Measurements from ENCODE around the gene PBX4. TPM values are rescaled to one million over a fixed set of nuclear protein-coding genes. Genes with fewer than 3 reads are reported as not detected.

The PBX4 gene
- total RNA-seq, 1 experiment from 2014 or later: 8.3 TPM

DNA sequence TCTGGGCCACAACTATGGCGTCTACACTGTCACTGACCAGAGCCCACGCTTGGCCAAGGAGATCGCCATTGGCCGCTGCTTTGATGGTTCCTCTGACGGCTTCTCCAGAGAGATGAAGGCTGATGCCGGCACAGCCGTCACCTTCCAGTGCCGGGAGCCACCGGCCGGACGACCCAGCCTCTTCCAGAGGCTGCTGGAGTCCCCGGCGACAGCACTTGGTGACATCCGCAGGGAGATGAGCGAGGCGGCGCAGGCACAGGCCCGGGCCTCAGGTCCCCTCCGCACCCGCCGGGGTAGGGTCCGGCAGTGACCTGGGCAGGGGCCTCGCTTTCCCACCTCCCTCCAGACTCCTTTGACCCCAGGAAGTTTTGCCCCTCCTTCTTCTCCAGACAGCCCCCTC, 72.8 kb downstream of the PBX4 start:
- BruUV-seq (replicated peaks): no TSS peak
- POLR2A ChIA-PET: no interaction called here
- no peak for ATAC-seq
- intact Hi-C loops (cut with micrococcal nuclease; ENCODE audit: unreplicated experiment) (no loop called here), in situ Hi-C loops (cut with HindIII; ENCODE audit: low pct_unique_long_range_greater_than_20kb, low sequenced_read_pairs) (no loop called here)
- Histone ChIP-seq H3K9me3 (ENCODE audit: control insufficient read depth, insufficient read depth, low read depth, low read length) (no peaks in the 10 kb centered on the region), H3K36me3 (ENCODE audit: control insufficient read depth, insufficient read depth, low read length) (no peaks in the 10 kb centered on the region), H3K4me3 (ENCODE audit: low read depth in 2 of 2, low read length in 2 of 2) (no peak overlapping the region), H3K27me3 (ENCODE audit: control insufficient read depth, insufficient read depth, low read length) (no peaks in the 10 kb centered on the region), H3K27ac (ENCODE audit: low read length) (no peak overlapping the region), H3K4me1 (ENCODE audit: control insufficient read depth, insufficient read depth, low read length) (no peaks in the 10 kb centered on the region)
- CTCF ChIA-PET: no interaction called here
- no peak for DNase-seq (ENCODE audit: low read depth, low spot score)
- TF ChIP-seq, protein P1, sequence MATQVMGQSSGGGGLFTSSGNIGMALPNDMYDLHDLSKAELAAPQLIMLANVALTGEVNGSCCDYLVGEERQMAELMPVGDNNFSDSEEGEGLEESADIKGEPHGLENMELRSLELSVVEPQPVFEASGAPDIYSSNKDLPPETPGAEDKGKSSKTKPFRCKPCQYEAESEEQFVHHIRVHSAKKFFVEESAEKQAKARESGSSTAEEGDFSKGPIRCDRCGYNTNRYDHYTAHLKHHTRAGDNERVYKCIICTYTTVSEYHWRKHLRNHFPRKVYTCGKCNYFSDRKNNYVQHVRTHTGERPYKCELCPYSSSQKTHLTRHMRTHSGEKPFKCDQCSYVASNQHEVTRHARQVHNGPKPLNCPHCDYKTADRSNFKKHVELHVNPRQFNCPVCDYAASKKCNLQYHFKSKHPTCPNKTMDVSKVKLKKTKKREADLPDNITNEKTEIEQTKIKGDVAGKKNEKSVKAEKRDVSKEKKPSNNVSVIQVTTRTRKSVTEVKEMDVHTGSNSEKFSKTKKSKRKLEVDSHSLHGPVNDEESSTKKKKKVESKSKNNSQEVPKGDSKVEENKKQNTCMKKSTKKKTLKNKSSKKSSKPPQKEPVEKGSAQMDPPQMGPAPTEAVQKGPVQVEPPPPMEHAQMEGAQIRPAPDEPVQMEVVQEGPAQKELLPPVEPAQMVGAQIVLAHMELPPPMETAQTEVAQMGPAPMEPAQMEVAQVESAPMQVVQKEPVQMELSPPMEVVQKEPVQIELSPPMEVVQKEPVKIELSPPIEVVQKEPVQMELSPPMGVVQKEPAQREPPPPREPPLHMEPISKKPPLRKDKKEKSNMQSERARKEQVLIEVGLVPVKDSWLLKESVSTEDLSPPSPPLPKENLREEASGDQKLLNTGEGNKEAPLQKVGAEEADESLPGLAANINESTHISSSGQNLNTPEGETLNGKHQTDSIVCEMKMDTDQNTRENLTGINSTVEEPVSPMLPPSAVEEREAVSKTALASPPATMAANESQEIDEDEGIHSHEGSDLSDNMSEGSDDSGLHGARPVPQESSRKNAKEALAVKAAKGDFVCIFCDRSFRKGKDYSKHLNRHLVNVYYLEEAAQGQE (IDR thresholded peaks at IDR 0.05; ENCODE audit: insufficient read depth in 1 of 2, low read depth in 2 of 2, low read length in 1 of 2): no peak
- no peak for TF ChIP-seq POLR2AphosphoS5 (IDR thresholded peaks at IDR 0.05; ENCODE audit: low read depth, low read length)
- TF ChIP-seq TCF7L2 (IDR thresholded peaks at IDR 0.05; ENCODE audit: low read depth, low read length): no peak
- TF ChIP-seq SIN3A (IDR thresholded peaks at IDR 0.05; ENCODE audit: borderline replicate concordance, insufficient read depth, low read depth, low read length): no peak
- TF ChIP-seq, protein P2, sequence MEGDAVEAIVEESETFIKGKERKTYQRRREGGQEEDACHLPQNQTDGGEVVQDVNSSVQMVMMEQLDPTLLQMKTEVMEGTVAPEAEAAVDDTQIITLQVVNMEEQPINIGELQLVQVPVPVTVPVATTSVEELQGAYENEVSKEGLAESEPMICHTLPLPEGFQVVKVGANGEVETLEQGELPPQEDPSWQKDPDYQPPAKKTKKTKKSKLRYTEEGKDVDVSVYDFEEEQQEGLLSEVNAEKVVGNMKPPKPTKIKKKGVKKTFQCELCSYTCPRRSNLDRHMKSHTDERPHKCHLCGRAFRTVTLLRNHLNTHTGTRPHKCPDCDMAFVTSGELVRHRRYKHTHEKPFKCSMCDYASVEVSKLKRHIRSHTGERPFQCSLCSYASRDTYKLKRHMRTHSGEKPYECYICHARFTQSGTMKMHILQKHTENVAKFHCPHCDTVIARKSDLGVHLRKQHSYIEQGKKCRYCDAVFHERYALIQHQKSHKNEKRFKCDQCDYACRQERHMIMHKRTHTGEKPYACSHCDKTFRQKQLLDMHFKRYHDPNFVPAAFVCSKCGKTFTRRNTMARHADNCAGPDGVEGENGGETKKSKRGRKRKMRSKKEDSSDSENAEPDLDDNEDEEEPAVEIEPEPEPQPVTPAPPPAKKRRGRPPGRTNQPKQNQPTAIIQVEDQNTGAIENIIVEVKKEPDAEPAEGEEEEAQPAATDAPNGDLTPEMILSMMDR (IDR thresholded peaks at IDR 0.05): no peak

DNA sequence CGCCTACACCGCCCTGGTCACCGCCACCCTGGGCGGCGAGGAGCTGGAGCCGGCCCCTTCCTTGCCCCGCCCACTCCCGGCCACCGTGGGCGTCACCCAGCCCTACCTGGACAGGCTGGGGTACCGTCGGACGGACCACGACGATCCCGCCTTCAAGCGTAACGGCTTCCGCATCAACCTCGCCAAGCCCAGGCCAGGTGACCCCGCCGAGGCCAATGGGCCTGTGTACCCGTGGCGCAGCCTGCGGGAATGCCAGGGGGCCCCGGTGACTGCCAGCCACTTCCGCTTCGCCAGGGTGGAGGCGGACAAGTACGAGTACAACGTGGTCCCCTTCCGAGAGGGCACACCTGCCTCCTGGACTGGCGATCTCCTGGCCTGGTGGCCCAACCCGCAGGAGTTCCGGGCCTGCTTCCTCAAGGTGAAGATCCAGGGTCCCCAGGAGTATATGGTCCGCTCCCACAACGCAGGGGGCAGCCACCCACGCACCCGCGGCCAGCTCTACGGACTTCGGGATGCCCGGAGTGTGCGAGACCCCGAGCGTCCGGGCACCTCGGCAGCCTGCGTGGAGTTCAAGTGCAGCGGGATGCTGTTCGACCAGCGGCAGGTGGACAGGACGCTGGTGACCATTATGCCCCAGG, 73.4 kb downstream of the PBX4 start:
- POLR2A ChIA-PET: no interaction called here
- ATAC-seq: no peak
- H3K4me1 ChIP-seq (ENCODE audit: control insufficient read depth, insufficient read depth, low read length): no peaks in the 10 kb centered on the region
- intact Hi-C loops (cut with micrococcal nuclease; ENCODE audit: unreplicated experiment) (no loop called here), in situ Hi-C loops (cut with HindIII; ENCODE audit: low pct_unique_long_range_greater_than_20kb, low sequenced_read_pairs) (no loop called here)
- H3K36me3 ChIP-seq (ENCODE audit: control insufficient read depth, insufficient read depth, low read length): no peaks in the 10 kb centered on the region
- TF ChIP-seq, protein P1 (IDR thresholded peaks at IDR 0.05; ENCODE audit: insufficient read depth in 1 of 2, low read depth in 2 of 2, low read length in 1 of 2): no peak
- TF ChIP-seq SIN3A (IDR thresholded peaks at IDR 0.05; ENCODE audit: borderline replicate concordance, insufficient read depth, low read depth, low read length) (no peak), POLR2AphosphoS5 (IDR thresholded peaks at IDR 0.05; ENCODE audit: low read depth, low read length) (no peak), TCF7L2 (IDR thresholded peaks at IDR 0.05; ENCODE audit: low read depth, low read length) (no peak)
- TF ChIP-seq, protein P2 (IDR thresholded peaks at IDR 0.05): no peak
- no TSS peak for BruUV-seq (replicated peaks)
- CTCF ChIA-PET: no interaction called here
- H3K27ac ChIP-seq (ENCODE audit: low read length): no peak overlapping the region
- DNase-seq (ENCODE audit: low read depth, low spot score): no peak
- H3K9me3 ChIP-seq (ENCODE audit: control insufficient read depth, insufficient read depth, low read depth, low read length): no peaks in the 10 kb centered on the region
- no peak overlapping the region for H3K4me3 ChIP-seq (ENCODE audit: low read depth in 2 of 2, low read length in 2 of 2)
- no peaks in the 10 kb centered on the region for H3K27me3 ChIP-seq (ENCODE audit: control insufficient read depth, insufficient read depth, low read length)

Data from Panc1 (cell line).